PC-9 (cell line): Measurements from ENCODE around the gene HTATSF1. TPM values are rescaled to one million over a fixed set of nuclear protein-coding genes. Genes with fewer than 3 reads are reported as not detected.

Experiments used
- BruUV-seq: library from RNA; stranded (reverse); fragments of 400-500 nt; replicated peaks from 2 replicates; lab custom pipeline; 2021; lab: Mats Ljungman, UMichigan
- CTCF ChIA-PET: fragments of 300-600 bp; sonication (Branson Sonifier 250); formaldehyde crosslinking; loops from one replicate; lab custom pipeline; 2022; ENCODE audit warnings: antibody characterized with exemption; lab: Charles Lee
- POLR2A ChIA-PET: fragments of 300-600 bp; sonication (Branson Sonifier 250); formaldehyde crosslinking; loops from one replicate; lab custom pipeline; 2022; ENCODE audit warnings: antibody characterized with exemption; ENCODE audit not compliant: unreplicated experiment; lab: Charles Lee
- DNase-seq, 2 experiments: peaks; one replicate each; pipeline versions ENCODE4 v3.0.0 to v3.0.0-alpha.2; 2015 to 2022; ENCODE audit warnings: mixed read lengths in 1 of 2
- H2AFZ ChIP-seq: fragments of 200-600 bp; sonication (generic); 2 replicates; pipeline ENCODE4 v1.8.1; 2017; ENCODE audit warnings: antibody characterized with exemption
- H3F3A ChIP-seq: fragments of 200-600 bp; sonication (generic); 2 replicates; pipeline ENCODE4 v1.8.1; 2017; ENCODE audit warnings: antibody characterized with exemption, mild to moderate bottlenecking, low read depth; ENCODE audit not compliant: insufficient read depth
- H3K27ac ChIP-seq: fragments of 200-600 bp; sonication (generic); 2 replicates; pipeline ENCODE4 v1.6.1; 2016; ENCODE audit warnings: mixed run types
- H3K27me3 ChIP-seq: fragments of 200-600 bp; sonication (generic); 2 replicates; pipeline ENCODE4 v1.6.1; 2016; ENCODE audit warnings: low read depth, mixed run types; ENCODE audit not compliant: insufficient read depth
- H3K36me3 ChIP-seq: fragments of 200-600 bp; sonication (generic); 2 replicates; pipeline ENCODE4 v1.6.1; 2016; ENCODE audit warnings: low read depth, mixed run types
- H3K4me1 ChIP-seq: fragments of 200-600 bp; sonication (generic); replicated peaks from 2 replicates; pipeline ENCODE4 v1.6.1; 2016; ENCODE audit warnings: mixed run types; ENCODE audit not compliant: insufficient read depth
- H3K4me2 ChIP-seq: fragments of 200-600 bp; sonication (generic); 2 replicates; pipeline ENCODE4 v1.6.1; 2017; ENCODE audit warnings: mixed run types
- H3K4me3 ChIP-seq: fragments of 200-600 bp; sonication (generic); 2 replicates; pipeline ENCODE4 v1.6.1; 2016; ENCODE audit warnings: mixed run types
- H3K79me2 ChIP-seq: fragments of 200-600 bp; sonication (generic); 2 replicates; pipeline ENCODE4 v1.6.1; 2017; ENCODE audit warnings: low read depth, mixed run types
- H3K9me2 ChIP-seq: fragments of 200-600 bp; sonication (generic); 2 replicates; pipeline ENCODE4 v1.8.1; 2017; ENCODE audit warnings: mild to moderate bottlenecking; ENCODE audit not compliant: insufficient read depth
- H3K9me3 ChIP-seq: fragments of 200-600 bp; sonication (generic); 2 replicates; pipeline ENCODE4 v1.8.1; 2016; ENCODE audit warnings: low read depth; ENCODE audit not compliant: insufficient read depth
- H4K20me1 ChIP-seq: fragments of 200-600 bp; sonication (generic); 2 replicates; pipeline ENCODE4 v1.8.1; 2017; ENCODE audit not compliant: insufficient read depth
- CTCF ChIP-seq: fragments of 200-600 bp; sonication (generic); conservative IDR thresholded peaks from 2 replicates; pipeline ENCODE4 v1.6.1; 2017; ENCODE audit warnings: mixed run types, antibody characterized with exemption, mild to moderate bottlenecking, moderate library complexity
- EZH2 ChIP-seq: fragments of 200-600 bp; sonication (generic); IDR thresholded peaks from 2 replicates; pipeline ENCODE4 v1.8.0; 2017; ENCODE audit warnings: antibody characterized with exemption, low read depth
- intact Hi-C: fragments of 100-400 bp; cut with micrococcal nuclease; formaldehyde crosslinking; loops from one replicate; pipeline ENCODE4 v1.10.0; 2022; ENCODE audit not compliant: unreplicated experiment
- total RNA-seq: library from RNA; stranded (reverse); gene quantifications from 2 replicates; pipeline ENCODE4 v1.2.3, GENCODE V29; 2021

HTATSF1 gene
- total RNA-seq, 1 experiment from 2014 or later, result 72.4 TPM

GRCh38 chrX:136491832-136492231, 5.6 kb upstream of the HTATSF1 start:
- POLR2A ChIA-PET, result no interaction called here
- Histone ChIP-seq H3K79me2 (no peaks in the 10 kb centered on the region), H3K27me3 (no peaks in the 10 kb centered on the region), H3K36me3 (no peaks in the 10 kb centered on the region), H3K9me2 (no peaks in the 10 kb centered on the region), H4K20me1 (no peaks in the 10 kb centered on the region), H3K4me1 (peaks cover 9% of the 10 kb centered on the region; the same call in 1 of the 2 replicates), H2AFZ (no peak overlapping the region), H3K27ac (no peak overlapping the region), H3F3A (peaks cover 9% of the 10 kb centered on the region), H3K4me3 (no peak overlapping the region), H3K4me2 (no peak overlapping the region), H3K9me3 (no peaks in the 10 kb centered on the region)
- intact Hi-C loops, result no loop called here
- no TSS peak for BruUV-seq
- CTCF ChIA-PET, result interaction anchor here (0.6 to 0.7 kb wide), 2 partner anchors 14 to 122 kb away, joined by 3 to 10 read pairs; no protein-coding TSS in a partner anchor
- no peak for TF ChIP-seq EZH2
- no peak for TF ChIP-seq CTCF
- no peak for DNase-seq

GRCh38 chrX:136493011-136493410, 4.4 kb upstream of the HTATSF1 start:
- no peak for DNase-seq
- TF ChIP-seq EZH2 (no peak), CTCF (no peak)

GRCh38 chrX:136495043-136495442, 2.3 kb upstream of the HTATSF1 start:
- no TSS peak for BruUV-seq
- no peak for TF ChIP-seq CTCF
- TF ChIP-seq EZH2, result no peak
- no peak overlapping the region for H2AFZ ChIP-seq
- peaks cover 17% of the 10 kb centered on the region for H3F3A ChIP-seq
- CTCF ChIA-PET, result no interaction called here
- H3K4me3 ChIP-seq, result no peak overlapping the region
- no peak for DNase-seq
- no peak overlapping the region for H3K27ac ChIP-seq
- intact Hi-C loops, result loop anchor here (5.0 kb wide), 2 partner anchors 98 to 197 kb away; no protein-coding TSS in a partner anchor
- no peaks in the 10 kb centered on the region for H3K9me2 ChIP-seq
- peaks cover 6% of the 10 kb centered on the region for H3K36me3 ChIP-seq
- peaks cover 23% of the 10 kb centered on the region for H3K4me1 ChIP-seq
- no peaks in the 10 kb centered on the region for H3K27me3 ChIP-seq
- peaks cover 6% of the 10 kb centered on the region; the same call in 1 of the 2 replicates for H4K20me1 ChIP-seq
- no peak overlapping the region for H3K4me2 ChIP-seq
- peaks cover 26% of the 10 kb centered on the region for H3K79me2 ChIP-seq
- POLR2A ChIA-PET, result no interaction called here
- no peaks in the 10 kb centered on the region for H3K9me3 ChIP-seq

More at GRCh38 chrX:136493011-136493410, 4.4 kb upstream of the HTATSF1 start:
- BruUV-seq, result no TSS peak
- H3K4me2 ChIP-seq, result no peak overlapping the region
- peaks cover 9% of the 10 kb centered on the region; the same call in 1 of the 2 replicates for H3K4me1 ChIP-seq
- no peak overlapping the region for H3K27ac ChIP-seq
- H3K9me3 ChIP-seq, result no peaks in the 10 kb centered on the region
- H4K20me1 ChIP-seq, result no peaks in the 10 kb centered on the region
- H2AFZ ChIP-seq, result no peak overlapping the region
- POLR2A ChIA-PET, result no interaction called here
- peaks cover 6% of the 10 kb centered on the region for H3K79me2 ChIP-seq
- CTCF ChIA-PET, result no interaction called here
- intact Hi-C loops, result no loop called here
- H3K36me3 ChIP-seq, result no peaks in the 10 kb centered on the region
- H3K4me3 ChIP-seq, result no peak overlapping the region
- H3F3A ChIP-seq, result peaks cover 15% of the 10 kb centered on the region
- H3K9me2 ChIP-seq, result no peaks in the 10 kb centered on the region
- H3K27me3 ChIP-seq, result no peaks in the 10 kb centered on the region
